Bone marrow (tissue), 2 donors: ENCODE results near the gene UPK1B.

ENCODE experiments used
- DNase-seq, 2 donors: peaks; one replicate each; lab custom pipeline; 2025; lab: John Stamatoyannopoulos, UW

UPK1B gene

DNA sequence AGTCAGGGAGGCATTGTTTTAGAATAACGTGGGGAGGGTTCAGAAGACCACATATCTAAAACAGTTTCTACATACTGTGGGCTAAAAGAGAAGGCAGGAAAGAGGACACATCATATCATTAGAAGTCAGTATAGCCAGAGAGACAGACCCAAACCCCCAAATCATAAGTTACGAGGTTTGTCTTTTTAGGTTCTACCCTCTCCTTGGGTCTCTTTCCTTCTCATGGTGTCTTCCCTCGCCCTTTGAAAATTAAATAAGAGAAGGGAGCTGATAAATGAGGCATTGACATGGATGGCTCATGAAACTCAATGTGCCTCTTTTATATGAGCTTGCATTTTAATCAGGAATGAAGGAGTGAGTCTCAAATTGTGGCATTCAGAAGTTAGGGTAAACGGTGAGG, 3.4 kb downstream of the UPK1B start:
- DNase-seq: no peak

DNA sequence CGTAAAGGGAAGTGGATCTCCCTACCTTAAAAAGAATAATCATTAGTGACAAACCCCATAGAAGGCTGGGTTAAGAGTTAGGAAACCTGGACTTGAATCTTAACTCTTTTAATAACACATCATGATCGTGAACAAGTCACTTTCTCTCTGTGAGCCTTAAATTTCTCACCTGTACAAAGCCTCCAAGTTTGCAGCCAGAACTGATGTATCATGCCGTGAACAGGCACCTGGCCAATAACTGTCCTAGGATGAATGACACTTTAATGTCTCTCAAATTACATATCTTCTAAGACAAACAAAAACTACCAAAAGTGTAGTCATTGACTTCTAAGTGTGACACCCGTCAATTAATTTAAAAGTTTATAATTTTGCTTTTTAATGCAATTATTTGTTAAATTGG, 3.9 kb downstream of the UPK1B start:
- DNase-seq: no peak

GRCh38 chr3:119181765-119182164, 8.4 kb downstream of the UPK1B start:
- no peak for DNase-seq

DNA sequence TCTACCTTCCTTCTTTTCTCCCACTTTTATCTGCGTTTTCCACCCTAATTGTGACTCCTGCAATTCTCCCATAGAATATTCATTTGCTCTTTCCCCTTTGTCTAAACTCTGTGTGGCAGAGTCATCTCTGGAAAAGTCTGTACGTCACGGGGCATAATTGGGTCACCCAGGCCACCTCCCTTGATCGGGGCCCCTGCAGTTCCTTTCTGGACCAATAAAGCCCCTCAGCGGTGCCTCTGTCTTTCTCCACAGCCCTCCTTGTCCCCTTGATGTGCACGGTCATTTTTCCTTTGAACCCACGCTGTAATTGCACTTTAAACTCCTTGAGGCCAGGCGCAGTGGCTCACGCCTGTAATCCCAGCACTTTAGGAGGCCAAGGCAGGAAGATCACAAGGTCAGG, 10.7 kb downstream of the UPK1B start:
- DNase-seq: no peak

DNA sequence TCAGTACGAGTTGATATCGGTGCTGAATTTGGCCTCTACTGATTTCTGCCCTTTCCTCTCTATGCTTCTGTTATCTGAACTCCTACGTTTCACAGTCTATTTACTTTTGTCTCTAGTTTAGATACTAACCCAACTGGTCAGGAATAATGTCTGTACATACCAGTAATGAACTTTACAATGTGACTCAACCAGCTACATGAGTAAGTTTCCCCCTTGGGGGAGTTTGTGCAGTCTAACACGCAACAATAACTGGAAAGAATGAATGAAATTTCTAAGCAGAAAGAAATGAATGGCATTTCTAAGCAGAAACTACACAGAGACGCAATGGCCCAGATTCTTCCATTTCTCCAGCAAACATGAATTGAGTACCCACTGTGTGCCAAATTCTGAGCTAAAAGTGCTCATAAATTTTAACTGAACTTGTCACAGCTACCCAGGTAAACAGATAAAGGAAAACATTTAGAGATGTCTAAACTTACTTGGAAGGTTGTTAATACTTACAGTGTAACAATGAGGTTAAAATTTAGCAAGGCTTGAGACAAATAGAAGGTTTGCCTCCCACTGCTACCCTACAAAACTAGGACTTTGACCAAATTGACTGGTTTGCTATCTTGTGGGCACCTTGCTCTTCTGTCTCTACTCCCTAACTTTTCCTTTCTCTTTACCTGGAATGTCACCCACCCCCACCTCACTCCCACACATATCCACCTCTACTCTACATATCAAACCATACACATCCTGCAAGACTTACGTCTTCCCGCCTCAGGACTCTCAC, 11.6 kb downstream of the UPK1B start:
- no peak for DNase-seq

GRCh38 chr3:119187266-119187665, 13.9 kb downstream of the UPK1B start:
- DNase-seq: no peak

DNA sequence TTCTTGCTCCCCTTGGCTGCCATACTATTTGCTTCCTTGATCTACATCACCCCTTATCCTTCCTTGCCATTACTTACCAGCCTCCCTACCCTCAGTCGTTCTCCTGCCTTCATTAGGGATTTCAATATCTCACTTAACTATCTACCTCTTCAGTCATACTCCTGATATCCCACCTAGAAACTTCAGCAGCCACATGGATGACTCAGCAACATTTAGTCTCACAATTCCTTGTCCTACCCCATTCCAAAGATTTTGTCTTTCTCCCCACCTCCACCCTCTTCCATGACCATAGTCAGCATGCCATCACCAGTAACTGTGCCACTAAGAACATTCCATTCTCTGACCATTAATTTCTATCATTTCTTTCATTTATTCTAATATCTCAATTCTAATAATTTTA, 18.4 kb downstream of the UPK1B start:
- DNase-seq: no peak

- no peak for DNase-seq
Observed at GRCh38 chr3:119194237-119195150, 21.1 kb downstream of the UPK1B start.

- no peak for DNase-seq
Observed at GRCh38 chr3:119195151-119195476, 21.7 kb downstream of the UPK1B start.

DNA sequence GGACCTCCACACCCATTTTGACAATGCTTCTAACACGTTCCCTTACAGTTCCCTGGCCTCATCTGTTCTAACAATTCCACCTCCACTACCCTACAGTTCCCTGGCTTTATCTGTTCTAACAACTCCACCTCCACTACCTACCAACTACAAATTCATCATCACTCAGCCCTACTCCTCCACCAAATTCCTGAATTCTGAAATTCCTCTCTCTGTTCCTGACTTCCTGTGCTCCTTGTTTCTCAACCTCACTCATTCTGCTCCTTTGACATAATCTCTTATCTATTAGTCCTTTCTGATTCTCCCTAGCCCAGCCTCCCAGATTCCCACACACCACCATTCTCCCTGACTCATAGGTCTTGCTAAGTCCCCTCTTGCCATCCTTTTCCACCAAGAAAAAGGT, 22.5 kb downstream of the UPK1B start:
- DNase-seq: no peak

- DNase-seq: no peak
Observed at GRCh38 chr3:119205209-119205608, 31.8 kb downstream of the UPK1B start.

- no peak for DNase-seq
Observed at GRCh38 chr3:119205685-119206084, 32.3 kb downstream of the UPK1B start.

GRCh38 chr3:119206611-119207511, 33.5 kb downstream of the UPK1B start:
- DNase-seq: no peak

DNA sequence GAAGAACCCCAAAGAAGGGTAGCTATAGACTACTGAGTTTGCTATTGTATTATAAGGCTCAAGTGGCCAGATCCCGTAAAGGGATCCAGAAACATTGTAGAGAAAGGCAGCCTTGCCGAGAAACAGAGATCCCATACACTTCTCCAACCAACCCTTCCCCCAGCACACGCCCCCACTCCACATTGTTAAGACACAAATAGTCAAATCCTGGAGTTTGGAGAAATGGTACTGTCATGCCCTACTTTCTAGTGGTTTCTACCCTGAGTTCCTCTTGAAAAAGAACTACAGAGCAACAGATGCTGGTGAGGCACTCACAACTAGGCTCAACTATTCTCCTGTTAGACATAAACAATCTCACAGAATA, 34.1 kb downstream of the UPK1B start:
- DNase-seq: no peak

DNA sequence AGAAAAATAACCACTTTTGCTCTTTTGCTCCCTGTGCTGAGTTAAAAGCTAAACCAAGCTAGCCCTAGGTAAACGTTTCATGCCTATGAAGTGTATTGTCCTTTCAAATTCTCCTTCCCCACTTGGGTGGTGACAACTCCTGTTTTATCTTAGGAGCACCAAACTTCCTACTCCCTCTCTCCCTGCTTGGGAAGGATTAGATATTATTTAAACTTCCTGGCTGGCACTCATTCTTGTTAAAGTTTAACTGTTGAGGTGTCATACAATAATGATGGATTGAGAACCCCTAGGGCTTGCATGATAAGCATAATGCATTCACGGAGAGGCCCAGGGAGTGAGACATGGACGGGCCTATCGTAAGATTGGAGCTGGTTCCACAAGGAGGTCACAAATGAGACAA, 37.8 kb downstream of the UPK1B start:
- DNase-seq: no peak

DNA sequence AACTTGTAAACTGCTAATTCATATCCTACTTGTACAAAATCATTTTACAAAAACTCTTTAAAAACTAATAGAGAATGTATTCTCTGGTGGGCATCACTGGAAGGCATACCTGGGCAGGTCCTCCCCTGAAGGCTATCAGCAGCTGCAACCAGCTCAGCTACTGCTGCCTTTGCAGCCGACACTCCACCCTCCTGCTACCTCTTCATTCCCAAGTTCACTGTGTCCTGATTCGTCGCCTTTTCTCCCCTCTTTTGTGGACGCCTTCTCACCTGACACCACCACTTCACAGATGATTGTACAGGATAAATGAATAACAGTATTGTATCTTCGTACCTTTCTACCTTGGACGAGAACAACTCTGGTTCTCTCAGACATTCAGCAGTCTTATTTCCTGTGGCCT, 38.4 kb downstream of the UPK1B start:
- DNase-seq: no peak

GRCh38 chr3:119219069-119219468, 45.7 kb downstream of the UPK1B start:
- no peak for DNase-seq

DNA sequence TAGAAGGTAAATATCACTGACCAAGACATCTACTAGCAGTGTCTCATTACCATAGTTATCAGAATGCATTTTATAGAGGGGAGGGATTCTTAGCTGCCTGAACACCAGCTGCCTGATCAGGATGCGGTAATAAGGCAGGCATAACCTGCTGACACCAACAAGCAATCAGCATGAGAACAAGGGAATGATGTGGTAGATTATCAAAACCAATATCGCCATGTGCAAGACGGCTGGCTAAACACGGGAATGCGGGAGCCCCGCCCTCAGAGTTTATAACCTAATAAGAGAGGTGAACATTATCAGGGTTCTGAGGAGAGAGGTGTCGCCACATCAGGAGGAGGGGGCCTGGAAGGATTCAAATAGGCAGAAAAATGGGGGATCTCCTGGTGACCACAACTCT, 46.8 kb downstream of the UPK1B start:
- DNase-seq: no peak

DNA sequence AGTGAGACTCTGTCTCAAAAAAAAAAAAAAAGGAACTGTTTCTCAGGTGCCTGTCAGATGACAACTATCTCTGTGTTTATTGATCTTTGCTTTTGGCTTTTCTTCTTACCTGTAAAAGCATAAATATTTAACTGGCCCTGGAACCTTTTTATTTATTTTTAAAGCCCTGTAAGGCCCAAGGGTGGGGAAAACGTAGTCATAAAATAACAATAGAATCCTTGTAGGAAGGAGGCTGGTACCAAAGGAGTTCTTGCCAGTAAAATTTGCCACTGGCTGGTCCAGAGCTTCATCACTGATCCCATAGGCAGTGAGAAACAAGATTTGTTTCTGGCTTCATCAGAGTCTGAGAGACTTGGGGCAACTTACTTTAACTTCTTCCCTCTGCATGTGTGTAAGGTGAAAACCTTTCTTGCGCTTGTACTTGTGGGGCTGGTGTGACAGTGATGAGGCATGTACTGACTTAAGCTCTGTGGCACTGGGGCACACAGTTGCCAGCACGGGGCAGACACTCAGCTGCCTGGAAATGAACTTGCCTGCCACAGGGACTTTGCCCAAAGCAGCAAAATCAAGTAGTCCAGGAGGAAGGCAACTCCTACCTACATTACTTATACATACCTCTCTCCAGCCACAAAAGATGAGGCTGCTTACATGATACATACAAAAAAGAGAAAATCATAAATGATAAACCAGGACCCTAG, 47.7 kb downstream of the UPK1B start:
- DNase-seq: no peak

DNA sequence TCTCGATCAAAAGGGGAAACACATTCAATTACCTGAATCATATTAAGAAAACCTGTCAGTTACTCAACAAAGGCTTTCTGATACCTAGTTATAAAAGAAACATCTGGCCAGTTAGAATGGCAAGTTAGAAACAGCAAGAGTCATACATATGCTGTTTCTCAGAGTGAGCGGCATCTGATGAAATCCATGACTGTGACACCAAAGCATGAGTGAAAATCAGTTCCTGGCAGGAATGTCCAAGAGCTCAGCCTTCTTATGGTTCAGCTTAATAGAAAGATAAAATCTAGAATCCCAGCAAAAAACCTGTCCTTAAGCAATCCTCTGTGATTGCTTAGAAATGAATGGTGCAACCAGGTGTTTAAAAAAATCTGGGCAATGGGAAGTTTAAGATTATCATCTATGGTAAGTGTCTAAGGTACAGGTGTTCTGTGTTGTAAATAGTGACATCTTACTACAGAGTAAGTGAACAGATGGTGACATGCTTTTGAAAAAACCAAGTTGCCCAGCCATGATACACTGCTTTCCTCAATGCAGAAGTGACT, 48.5 kb downstream of the UPK1B start:
- no peak for DNase-seq

GRCh38 chr3:119222391-119222790, 49.0 kb downstream of the UPK1B start:
- no peak for DNase-seq

DNA sequence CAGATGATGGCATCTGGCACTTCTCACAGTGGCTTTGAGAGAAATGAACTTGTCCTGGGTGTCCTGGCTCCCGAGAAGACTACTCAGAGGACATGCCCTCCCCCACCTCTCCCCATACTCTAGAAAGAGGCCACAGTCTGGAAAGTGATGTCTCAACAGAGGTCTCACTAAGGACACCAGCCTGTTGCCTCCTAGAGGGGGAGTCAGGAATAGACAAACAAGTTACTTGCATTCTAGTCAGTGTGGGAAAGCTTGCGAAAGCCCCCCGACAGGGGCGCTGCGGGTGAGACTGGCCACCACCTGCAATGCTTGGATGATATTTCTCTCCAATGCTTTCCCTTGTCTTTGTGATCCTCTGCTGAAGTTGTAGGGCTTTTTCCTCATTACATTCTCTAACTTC, 50.1 kb downstream of the UPK1B start:
- no peak for DNase-seq
